ENCODE data around the gene MSMP. TPM values are rescaled to one million over a fixed set of nuclear protein-coding genes. Genes with fewer than 3 reads are reported as not detected.

MSMP gene
- total and polyA plus RNA-seq, 9 of the 15 experiments (the other 6 are each of a cell fraction or from before 2014, with no cell fraction given): 0.60 TPM; not detected in 8

DNA sequence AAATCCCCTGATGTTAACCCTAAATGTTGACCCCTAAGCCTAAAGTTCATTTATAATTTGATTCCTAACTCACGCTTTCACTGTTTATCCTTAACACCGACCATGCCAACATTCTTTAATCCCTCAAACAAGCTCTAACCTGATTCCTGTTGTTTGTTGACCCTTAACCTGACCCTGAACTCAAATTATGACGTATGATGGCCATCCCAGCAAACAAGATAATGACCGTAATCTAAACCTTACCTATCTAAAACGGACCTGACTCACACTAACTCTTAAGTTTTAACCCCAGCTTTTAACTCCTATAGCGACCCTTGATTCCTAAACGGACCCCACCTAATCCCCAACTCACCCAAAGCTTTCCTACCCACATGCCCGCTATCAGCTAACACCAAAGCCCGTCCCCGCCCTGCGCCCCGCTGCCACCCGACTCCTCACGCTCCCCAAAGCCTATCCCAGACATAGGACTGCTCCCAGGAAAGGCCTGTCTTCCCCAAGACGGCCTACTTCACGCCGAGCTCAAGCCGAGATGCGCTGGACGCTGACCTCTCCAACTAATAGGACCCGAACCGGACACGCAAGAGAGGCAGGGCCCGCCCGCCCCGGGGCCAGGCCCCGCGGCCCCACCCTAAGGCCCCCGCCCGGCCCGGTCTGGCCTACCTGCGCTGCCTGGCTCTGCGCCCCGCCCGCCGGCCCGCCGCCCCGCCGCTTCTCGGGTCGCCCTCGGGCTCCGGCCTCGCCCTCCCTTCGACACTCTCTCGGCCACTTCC, 22.5 kb downstream of the MSMP start (continued):
- peak; percentile 37; the same call in 1 of the 2 replicates for TF ChIP-seq TEAD4 (IDR thresholded peaks at IDR 0.05; ENCODE audit: low read length)
- no peak for TF ChIP-seq TEAD4 (CRISPR knock-in tag; IDR thresholded peaks at IDR 0.05; ENCODE audit: borderline replicate concordance)
- TF ChIP-seq DPF2 (IDR thresholded peaks at IDR 0.05): peak; percentile 81
- TF ChIP-seq NR2C1 (IDR thresholded peaks at IDR 0.05): peak; percentile 89
- peak; percentile 92 for TF ChIP-seq NR2C1 (tag; IDR thresholded peaks at IDR 0.05)
- peak; percentile 22; the same call in 1 of the 2 replicates for TF ChIP-seq KHSRP (IDR thresholded peaks at IDR 0.05)
- no peak for TF ChIP-seq MCM7 (IDR thresholded peaks at IDR 0.05)
- peak; percentile 92 for TF ChIP-seq CREM (IDR thresholded peaks at IDR 0.05; ENCODE audit: low read depth)
- 0 out of 2 replicates have a peak, but pooled peaks have one; percentile 28 for TF ChIP-seq CREB1 (IDR thresholded peaks at IDR 0.05)
- TF ChIP-seq CREB1 (CRISPR knock-in tag; IDR thresholded peaks at IDR 0.05): no peak
- TF ChIP-seq TRIM24 (IDR thresholded peaks at IDR 0.05): peak in 1 of 2 experiments; percentile 29; a peak in 1 of 4 replicates
- no peak for TF ChIP-seq ZNF561 (CRISPR knock-in tag; conservative IDR thresholded peaks at IDR 0.05)
- TF ChIP-seq STAT5A (IDR thresholded peaks at IDR 0.05; ENCODE audit: borderline replicate concordance, low read length): no peak
- TF ChIP-seq CBFA2T3 (IDR thresholded peaks at IDR 0.05): peak; percentile 79
- 0 out of 2 replicates have a peak, but pooled peaks have one; percentile 68 for TF ChIP-seq POLR2A (conservative IDR thresholded peaks at IDR 0.05)
- TF ChIP-seq, protein P1, sequence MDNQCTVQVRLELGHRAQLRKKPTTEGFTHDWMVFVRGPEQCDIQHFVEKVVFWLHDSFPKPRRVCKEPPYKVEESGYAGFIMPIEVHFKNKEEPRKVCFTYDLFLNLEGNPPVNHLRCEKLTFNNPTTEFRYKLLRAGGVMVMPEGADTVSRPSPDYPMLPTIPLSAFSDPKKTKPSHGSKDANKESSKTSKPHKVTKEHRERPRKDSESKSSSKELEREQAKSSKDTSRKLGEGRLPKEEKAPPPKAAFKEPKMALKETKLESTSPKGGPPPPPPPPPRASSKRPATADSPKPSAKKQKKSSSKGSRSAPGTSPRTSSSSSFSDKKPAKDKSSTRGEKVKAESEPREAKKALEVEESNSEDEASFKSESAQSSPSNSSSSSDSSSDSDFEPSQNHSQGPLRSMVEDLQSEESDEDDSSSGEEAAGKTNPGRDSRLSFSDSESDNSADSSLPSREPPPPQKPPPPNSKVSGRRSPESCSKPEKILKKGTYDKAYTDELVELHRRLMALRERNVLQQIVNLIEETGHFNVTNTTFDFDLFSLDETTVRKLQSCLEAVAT (IDR thresholded peaks at IDR 0.05): peak; percentile 72 to 79
- 0 out of 2 replicates have a peak, but pooled peaks have one; percentile 51 for TF ChIP-seq ZFPM2 (CRISPR knock-in tag; IDR thresholded peaks at IDR 0.05)
- TF ChIP-seq ZNF274 (IDR thresholded peaks at IDR 0.05; ENCODE audit: borderline replicate concordance, low read depth, low read length): no peak
- no peak for TF ChIP-seq ZKSCAN1 (IDR thresholded peaks at IDR 0.05; ENCODE audit: low read depth, low read length)
- TF ChIP-seq PHF8 (IDR thresholded peaks at IDR 0.05; ENCODE audit: borderline replicate concordance, low read length): peak; percentile 55; the same call in 1 of the 2 replicates
- no peak for TF ChIP-seq ZNF175 (CRISPR knock-in tag; IDR thresholded peaks at IDR 0.05; ENCODE audit: low read depth)
- no peak for TF ChIP-seq ARID2 (IDR thresholded peaks at IDR 0.05)
- peak; percentile 70 for TF ChIP-seq EP300 (IDR thresholded peaks at IDR 0.05; ENCODE audit: low read length)
- TF ChIP-seq, protein P2, sequence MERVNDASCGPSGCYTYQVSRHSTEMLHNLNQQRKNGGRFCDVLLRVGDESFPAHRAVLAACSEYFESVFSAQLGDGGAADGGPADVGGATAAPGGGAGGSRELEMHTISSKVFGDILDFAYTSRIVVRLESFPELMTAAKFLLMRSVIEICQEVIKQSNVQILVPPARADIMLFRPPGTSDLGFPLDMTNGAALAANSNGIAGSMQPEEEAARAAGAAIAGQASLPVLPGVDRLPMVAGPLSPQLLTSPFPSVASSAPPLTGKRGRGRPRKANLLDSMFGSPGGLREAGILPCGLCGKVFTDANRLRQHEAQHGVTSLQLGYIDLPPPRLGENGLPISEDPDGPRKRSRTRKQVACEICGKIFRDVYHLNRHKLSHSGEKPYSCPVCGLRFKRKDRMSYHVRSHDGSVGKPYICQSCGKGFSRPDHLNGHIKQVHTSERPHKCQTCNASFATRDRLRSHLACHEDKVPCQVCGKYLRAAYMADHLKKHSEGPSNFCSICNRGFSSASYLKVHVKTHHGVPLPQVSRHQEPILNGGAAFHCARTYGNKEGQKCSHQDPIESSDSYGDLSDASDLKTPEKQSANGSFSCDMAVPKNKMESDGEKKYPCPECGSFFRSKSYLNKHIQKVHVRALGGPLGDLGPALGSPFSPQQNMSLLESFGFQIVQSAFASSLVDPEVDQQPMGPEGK (CRISPR knock-in tag; IDR thresholded peaks at IDR 0.05; ENCODE audit: borderline replicate concordance): no peak

Data from K562 (cell line).